GM23248 (cell line): ENCODE results near the gene SYCE3. TPM values are rescaled to one million over a fixed set of nuclear protein-coding genes. Genes with fewer than 3 reads are reported as not detected.

Experiments
- DNase-seq: peaks from one replicate; pipeline ENCODE4 v3.0.0-alpha.2; 2015
- H2AFZ ChIP-seq: fragments of 200-600 bp; sonication (generic); 2 replicates; pipeline ENCODE4 v1.6.1; 2016; ENCODE audit warnings: antibody characterized with exemption
- H3F3A ChIP-seq: fragments of 200-600 bp; sonication (generic); 2 replicates; pipeline ENCODE4 v1.6.1; 2016; ENCODE audit warnings: mild to moderate bottlenecking, antibody characterized with exemption, mixed run types; ENCODE audit not compliant: insufficient read depth
- H3K27ac ChIP-seq: fragments of 200-600 bp; sonication (generic); 2 replicates; pipeline ENCODE4 v1.5.1; 2016; ENCODE audit warnings: mild to moderate bottlenecking
- H3K27me3 ChIP-seq: fragments of 200-600 bp; sonication (generic); replicated peaks from 2 replicates; pipeline ENCODE4 v1.6.1; 2016; ENCODE audit warnings: mild to moderate bottlenecking; ENCODE audit not compliant: insufficient read depth
- H3K36me3 ChIP-seq: fragments of 200-600 bp; sonication (generic); 2 replicates; pipeline ENCODE4 v1.6.1; 2016; ENCODE audit warnings: low read depth, mild to moderate bottlenecking
- H3K4me1 ChIP-seq: fragments of 200-600 bp; sonication (generic); 2 replicates; pipeline ENCODE4 v1.6.1; 2016; ENCODE audit warnings: mild to moderate bottlenecking; ENCODE audit not compliant: insufficient read depth
- H3K4me2 ChIP-seq: fragments of 200-600 bp; sonication (generic); one replicate; pipeline ENCODE4 v1.6.1; 2016; ENCODE audit warnings: mild to moderate bottlenecking; ENCODE audit not compliant: unreplicated experiment
- H3K4me3 ChIP-seq: fragments of 200-600 bp; sonication (generic); 2 replicates; pipeline ENCODE4 v1.5.1; 2016; ENCODE audit warnings: mild to moderate bottlenecking
- H3K79me2 ChIP-seq: fragments of 200-600 bp; sonication (generic); 2 replicates; pipeline ENCODE4 v1.6.1; 2016; ENCODE audit warnings: mild to moderate bottlenecking; ENCODE audit not compliant: insufficient read depth
- H3K9ac ChIP-seq: fragments of 200-600 bp; sonication (generic); 2 replicates; pipeline ENCODE4 v1.6.1; 2016; ENCODE audit warnings: mild to moderate bottlenecking
- H3K9me2 ChIP-seq: fragments of 200-600 bp; sonication (generic); 2 replicates; pipeline ENCODE4 v1.6.1; 2016; ENCODE audit warnings: mixed run types, mild to moderate bottlenecking, moderate library complexity; ENCODE audit not compliant: insufficient read depth
- H3K9me3 ChIP-seq: fragments of 200-600 bp; sonication (generic); one replicate; pipeline ENCODE4 v1.6.1; 2017; ENCODE audit warnings: low read depth
- H4K20me1 ChIP-seq: fragments of 200-600 bp; sonication (generic); 2 replicates; pipeline ENCODE4 v1.6.0; 2016; ENCODE audit not compliant: insufficient read depth
- EZH2 ChIP-seq: fragments of 200-600 bp; sonication (generic); IDR thresholded peaks from 2 replicates; pipeline ENCODE4 v1.6.1; 2018; ENCODE audit warnings: antibody characterized with exemption, mild to moderate bottlenecking; ENCODE audit not compliant: insufficient read depth, poor library complexity, severe bottlenecking
- EZH2phosphoT487 ChIP-seq: fragments of 200-600 bp; sonication (generic); IDR thresholded peaks from 2 replicates; pipeline ENCODE4 v1.6.1; 2018; ENCODE audit warnings: antibody characterized with exemption, moderate library complexity, mild to moderate bottlenecking, low read depth; ENCODE audit not compliant: insufficient read depth
- WGBS, 2 experiments: methylation state at CpG; one replicate each; pipeline ENCODE4 v1.1.6; 2015 to 2017; ENCODE audit warnings: low lambda C conversion rate in 2 of 2, low coverage in 1 of 2; ENCODE audit errors: missing lambda C conversion rate in 2 of 2; 5-methylcytosine and 5-hydroxymethylcytosine counted together
- in situ Hi-C: fragments of 300-500 bp; cut with MboI; formaldehyde crosslinking; loops from 2 replicates; pipeline ENCODE4 v1.15.0; 2020
- polyA plus RNA-seq: library from polyadenylated mRNA; unstranded; fragments of >200 nt; fragmentation: Nextera tagmentation; extraction: Ambion mirVana; gene quantifications from 2 replicates; pipeline ENCODE4 v1.2.1, GENCODE V29; 2016
- total RNA-seq: library from RNA; depleted of rRNA; stranded (reverse); fragments of >200 nt; shearing (Covaris generic); gene quantifications from 2 replicates; pipeline ENCODE4 v1.2.3, GENCODE V29; 2014

The SYCE3 gene
- total and polyA plus RNA-seq, 2 experiments from 2014 or later: 0.80 TPM; not detected in 1

DNA sequence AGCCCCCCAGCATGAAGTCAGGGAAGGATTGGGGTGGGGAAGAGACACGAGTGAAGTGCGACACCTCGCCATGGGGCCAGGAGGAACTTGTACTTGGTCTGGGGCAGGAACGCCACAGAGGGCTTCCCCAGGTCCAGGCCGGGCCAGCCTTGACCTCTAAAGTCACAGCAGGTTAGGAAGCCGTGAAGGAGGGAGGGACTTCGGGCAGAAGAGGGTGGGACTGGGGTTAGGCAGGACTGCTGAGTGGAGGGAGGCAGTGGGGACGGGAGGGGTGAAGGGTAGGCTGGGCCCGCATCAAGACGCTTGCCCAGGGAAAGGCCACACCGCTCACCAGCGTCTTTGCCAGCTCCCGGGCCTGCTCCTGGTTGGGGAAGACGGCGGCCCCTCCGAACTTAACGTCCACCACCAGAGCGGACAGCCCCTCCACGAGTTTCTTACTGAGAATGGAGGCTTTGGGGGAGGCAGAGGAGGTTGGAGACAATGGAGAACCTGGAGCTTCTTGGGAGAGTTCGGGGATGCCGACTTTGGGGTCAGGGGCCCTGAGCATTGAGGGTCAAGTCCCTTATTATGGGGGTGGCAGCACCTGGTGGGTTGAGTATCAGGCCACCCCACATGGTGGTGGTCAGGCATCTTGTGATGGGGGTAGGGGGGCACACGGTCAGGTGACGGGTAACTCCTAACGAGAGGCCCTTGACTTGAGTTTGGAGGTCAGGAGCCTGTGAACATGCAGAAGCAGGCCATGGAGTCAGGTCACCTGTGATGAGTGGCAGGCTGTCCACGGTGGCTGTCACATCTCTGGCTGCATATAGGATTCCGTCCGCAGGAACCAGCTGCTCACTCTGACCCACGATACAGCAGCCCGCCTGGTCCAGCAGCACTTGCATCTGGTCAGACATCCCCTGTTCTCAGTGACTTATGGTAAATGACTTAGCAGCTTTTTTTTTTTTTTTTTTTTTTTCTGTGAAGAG, 35.6 kb downstream of the SYCE3 start:
- peak overlapping the region; percentile 77 for H3K4me2 ChIP-seq
- H3K9me2 ChIP-seq: no peaks in the 10 kb centered on the region
- H3K27me3 ChIP-seq: no peaks in the 10 kb centered on the region
- DNase-seq: no peak
- peak overlapping the region; percentile 85 for H3K9ac ChIP-seq
- H3K4me1 ChIP-seq: no peaks in the 10 kb centered on the region
- in situ Hi-C loops: no loop called here
- H3K4me3 ChIP-seq: peak overlapping the region; percentile 77
- H3K79me2 ChIP-seq: peaks cover 26% of the 10 kb centered on the region
- H4K20me1 ChIP-seq: no peaks in the 10 kb centered on the region
- peaks cover 16% of the 10 kb centered on the region; the same call in 1 of the 2 replicates for H3F3A ChIP-seq
- H3K36me3 ChIP-seq: 0 out of 2 replicates have a peak, but pooled peaks cover 6% of the 10 kb centered on the region
- TF ChIP-seq EZH2phosphoT487 (no peak), EZH2 (no peak)
- 37 to 44% methylated on average over 25 to 29 of the region's 29 CpGs for WGBS, 2 experiments
- peak overlapping the region; percentile 47 for H2AFZ ChIP-seq
- no peaks in the 10 kb centered on the region for H3K9me3 ChIP-seq
- peak overlapping the region; percentile 84 for H3K27ac ChIP-seq

DNA sequence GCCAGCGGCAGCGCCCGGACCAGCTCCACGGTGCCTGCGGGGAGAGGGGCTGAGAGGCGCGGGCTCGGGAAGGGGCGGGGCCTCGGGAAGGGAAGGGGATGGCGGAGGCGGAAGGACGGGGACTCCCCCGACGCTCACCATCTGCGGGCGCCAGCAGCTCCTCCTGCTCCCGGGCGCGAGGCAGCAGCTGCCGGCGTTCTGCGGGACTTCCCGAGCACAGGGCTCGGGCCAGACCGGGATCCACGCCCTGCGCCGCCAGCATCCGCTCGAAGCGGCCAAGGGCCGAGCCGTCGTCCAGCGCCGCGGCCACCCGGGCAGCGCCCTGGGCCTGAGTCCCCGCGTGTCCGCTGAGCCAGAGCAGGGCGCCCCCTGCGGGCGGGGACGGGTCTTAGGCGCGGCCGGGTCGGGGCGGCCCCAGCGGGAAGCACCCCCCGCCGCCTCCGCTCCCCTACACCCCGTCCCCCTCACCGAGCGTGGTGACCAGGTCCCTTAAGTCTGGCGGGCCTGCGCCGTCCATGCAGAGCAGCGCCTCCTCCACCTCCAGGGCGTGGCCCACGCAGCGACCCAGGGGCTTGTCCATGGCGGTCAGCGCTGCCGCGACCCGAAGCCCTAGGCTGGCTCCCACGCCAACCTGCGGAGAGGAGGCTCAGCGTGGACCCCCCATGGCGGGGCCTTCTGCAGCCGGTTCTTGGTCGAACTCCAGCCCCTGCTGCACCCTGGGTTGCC, 36.4 kb downstream of the SYCE3 start:
- H3K9ac ChIP-seq: peak overlapping the region; percentile 85
- peak; percentile 79 for DNase-seq
- H3K27me3 ChIP-seq: no peaks in the 10 kb centered on the region
- 0 out of 2 replicates have a peak, but pooled peaks cover 6% of the 10 kb centered on the region for H3K36me3 ChIP-seq
- peaks cover 34% of the 10 kb centered on the region for H3K79me2 ChIP-seq
- peak overlapping the region; percentile 47 for H2AFZ ChIP-seq
- H3K4me3 ChIP-seq: peak overlapping the region; percentile 77
- no peaks in the 10 kb centered on the region for H4K20me1 ChIP-seq
- in situ Hi-C loops: no loop called here
- H3K9me3 ChIP-seq: no peaks in the 10 kb centered on the region
- H3K4me2 ChIP-seq: peak overlapping the region; percentile 77
- no peaks in the 10 kb centered on the region for H3K4me1 ChIP-seq
- peak overlapping the region; percentile 84 for H3K27ac ChIP-seq
- peaks cover 16% of the 10 kb centered on the region; the same call in 1 of the 2 replicates for H3F3A ChIP-seq
- no peaks in the 10 kb centered on the region for H3K9me2 ChIP-seq
- 1% methylated on average over 23 to 35 of the region's 77 CpGs for WGBS, 2 experiments
- TF ChIP-seq EZH2 (no peak), EZH2phosphoT487 (no peak)

DNA sequence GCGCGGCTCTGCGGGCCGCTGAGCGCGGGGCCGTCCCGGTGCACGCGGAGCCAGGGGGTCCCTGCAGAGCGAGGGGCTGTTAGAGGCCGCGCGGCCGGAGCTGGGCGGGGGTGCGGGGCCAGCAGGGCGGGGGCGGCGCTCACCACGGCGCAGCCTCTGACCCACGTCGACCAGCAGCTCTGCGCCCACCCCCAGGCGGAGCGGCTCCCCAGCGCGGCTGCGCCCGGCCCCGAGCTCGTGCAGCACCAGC, 36.9 kb downstream of the SYCE3 start:
- H3K4me2 ChIP-seq: peak overlapping the region; percentile 77
- WGBS, 2 experiments: 2 to 3% methylated on average over 9 to 16 of the region's 33 CpGs
- peak overlapping the region; percentile 77 for H3K4me3 ChIP-seq
- H3K9me2 ChIP-seq: no peaks in the 10 kb centered on the region
- H3F3A ChIP-seq: peaks cover 16% of the 10 kb centered on the region; the same call in 1 of the 2 replicates
- no peaks in the 10 kb centered on the region for H3K27me3 ChIP-seq
- peak overlapping the region; percentile 47 for H2AFZ ChIP-seq
- H4K20me1 ChIP-seq: no peaks in the 10 kb centered on the region
- in situ Hi-C loops: no loop called here
- no peaks in the 10 kb centered on the region for H3K9me3 ChIP-seq
- H3K9ac ChIP-seq: peak overlapping the region; percentile 85
- no peaks in the 10 kb centered on the region for H3K4me1 ChIP-seq
- DNase-seq: no peak
- no peak for TF ChIP-seq EZH2phosphoT487
- no peak for TF ChIP-seq EZH2
- H3K27ac ChIP-seq: peak overlapping the region; percentile 84
- peaks cover 34% of the 10 kb centered on the region for H3K79me2 ChIP-seq
- H3K36me3 ChIP-seq: 0 out of 2 replicates have a peak, but pooled peaks cover 6% of the 10 kb centered on the region

DNA sequence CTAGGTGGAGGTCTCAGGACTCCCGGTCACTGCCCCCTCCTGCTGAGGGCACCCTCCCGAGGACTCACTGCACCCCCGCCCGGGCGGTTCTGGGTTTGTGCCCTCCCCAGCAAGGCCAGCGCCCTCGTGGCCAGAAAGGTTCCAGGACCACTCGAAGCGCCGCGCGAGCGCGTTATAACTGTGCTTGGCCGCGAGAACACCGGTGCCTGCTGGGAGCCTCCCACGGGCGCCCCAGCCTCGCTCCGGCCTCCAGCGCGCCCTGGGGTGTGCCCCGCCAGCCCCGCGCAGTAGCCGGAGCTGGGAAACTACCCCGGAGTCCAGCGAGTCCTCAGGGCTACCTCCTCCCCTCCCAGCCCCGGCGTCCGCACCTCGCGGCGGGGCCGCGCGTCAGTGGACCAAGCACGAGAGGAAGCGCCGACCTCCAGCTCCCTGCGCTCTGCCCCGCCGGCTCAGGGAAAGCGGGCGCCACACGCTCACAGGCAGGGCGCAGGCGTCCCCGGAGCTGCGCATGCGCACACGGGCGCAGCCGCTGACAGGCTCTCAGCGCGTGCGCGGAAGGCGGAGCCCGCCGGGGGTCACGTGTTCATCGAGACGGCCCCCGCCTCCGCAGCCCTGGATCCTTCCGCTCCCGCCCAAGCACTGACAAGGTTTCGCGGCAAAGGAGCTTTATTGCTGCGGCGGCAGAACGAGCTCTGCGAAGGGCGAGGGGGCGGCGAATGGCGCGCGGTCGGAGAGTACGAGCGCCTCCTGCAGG, 37.4 kb downstream of the SYCE3 start, which contains the start of gene SCO2:
TSS of gene SCO2 (minus strand) at position 495 of the 754 bp plus-strand sequence. CDS start 1,187 bp downstream, outside the sequence.
- in situ Hi-C loops: no loop called here
- TF ChIP-seq EZH2 (no peak), EZH2phosphoT487 (no peak)
- H3K79me2 ChIP-seq: peaks cover 34% of the 10 kb centered on the region
- H3K9me2 ChIP-seq: no peaks in the 10 kb centered on the region
- H3K4me1 ChIP-seq: no peaks in the 10 kb centered on the region
- 0 out of 2 replicates have a peak, but pooled peaks cover 6% of the 10 kb centered on the region for H3K36me3 ChIP-seq
- H2AFZ ChIP-seq: peak within 1 kb of the TSS; percentile 47
- no peaks in the 10 kb centered on the region for H3K27me3 ChIP-seq
- H3F3A ChIP-seq: peaks cover 16% of the 10 kb centered on the region; the same call in 1 of the 2 replicates
- H3K4me3 ChIP-seq: peak within 1 kb of the TSS; percentile 77
- peak; percentile 99 for DNase-seq
- H3K27ac ChIP-seq: peak within 1 kb of the TSS; percentile 84
- WGBS, 2 experiments: 1 to 2% methylated on average over 69 to 75 of the region's 84 CpGs
- no peaks in the 10 kb centered on the region for H3K9me3 ChIP-seq
- peak within 1 kb of the TSS; percentile 85 for H3K9ac ChIP-seq
- no peaks in the 10 kb centered on the region for H4K20me1 ChIP-seq
- H3K4me2 ChIP-seq: peak within 1 kb of the TSS; percentile 91
